MM.1S (cell line): ENCODE data around the gene SLC24A3.

ENCODE experiments used
- EZH2 ChIP-seq: fragments of 300-600 bp; sonication (generic); optimal IDR thresholded peaks from 2 replicates; pipeline ENCODE3; 2017; ENCODE audit warnings: low read depth, mild to moderate bottlenecking, antibody characterized with exemption, low read length, mixed read lengths
- EZH2phosphoT487 ChIP-seq: fragments of 300-600 bp; sonication (generic); IDR thresholded peaks from 2 replicates; pipeline ENCODE4 v1.6.1; 2018; ENCODE audit warnings: antibody characterized with exemption, low read length
- TF ChIP-seq, protein P1 (sequence below): fragments of 300-600 bp; sonication (generic); IDR thresholded peaks from 2 replicates; pipeline ENCODE4 v1.5.1; 2016; ENCODE audit warnings: antibody characterized with exemption, low read length, mixed read lengths

DNA sequence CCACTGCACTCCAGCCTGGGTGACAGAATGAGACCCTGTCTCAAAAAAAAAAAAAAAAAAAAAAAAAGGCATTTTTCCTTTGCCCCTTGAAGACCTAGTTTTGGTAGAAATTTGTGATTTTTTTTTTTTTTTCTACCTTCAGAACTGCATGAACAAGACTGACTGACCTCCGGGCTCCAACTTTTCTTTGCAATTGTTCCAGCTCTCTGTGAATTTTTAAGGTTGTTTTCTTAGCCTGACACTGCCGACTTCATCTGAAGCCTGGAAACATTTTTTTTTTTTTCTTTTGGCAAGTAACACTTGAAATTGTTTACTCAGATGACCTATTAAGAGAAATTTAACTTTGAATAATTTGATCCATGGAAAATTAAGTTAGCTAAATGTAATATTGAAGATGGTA is 73.0 kb downstream of the SLC24A3 start:
- TF ChIP-seq, protein P1, sequence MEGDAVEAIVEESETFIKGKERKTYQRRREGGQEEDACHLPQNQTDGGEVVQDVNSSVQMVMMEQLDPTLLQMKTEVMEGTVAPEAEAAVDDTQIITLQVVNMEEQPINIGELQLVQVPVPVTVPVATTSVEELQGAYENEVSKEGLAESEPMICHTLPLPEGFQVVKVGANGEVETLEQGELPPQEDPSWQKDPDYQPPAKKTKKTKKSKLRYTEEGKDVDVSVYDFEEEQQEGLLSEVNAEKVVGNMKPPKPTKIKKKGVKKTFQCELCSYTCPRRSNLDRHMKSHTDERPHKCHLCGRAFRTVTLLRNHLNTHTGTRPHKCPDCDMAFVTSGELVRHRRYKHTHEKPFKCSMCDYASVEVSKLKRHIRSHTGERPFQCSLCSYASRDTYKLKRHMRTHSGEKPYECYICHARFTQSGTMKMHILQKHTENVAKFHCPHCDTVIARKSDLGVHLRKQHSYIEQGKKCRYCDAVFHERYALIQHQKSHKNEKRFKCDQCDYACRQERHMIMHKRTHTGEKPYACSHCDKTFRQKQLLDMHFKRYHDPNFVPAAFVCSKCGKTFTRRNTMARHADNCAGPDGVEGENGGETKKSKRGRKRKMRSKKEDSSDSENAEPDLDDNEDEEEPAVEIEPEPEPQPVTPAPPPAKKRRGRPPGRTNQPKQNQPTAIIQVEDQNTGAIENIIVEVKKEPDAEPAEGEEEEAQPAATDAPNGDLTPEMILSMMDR: no peak
- TF ChIP-seq EZH2phosphoT487 (no peak), EZH2 (no peak)
